UCSD-AML1 (cell line): ENCODE results near the gene MAZ.
A peak's percentile ranks its signal among the peaks of the same experiment; 100 is the strongest.
"Not testable (repeated sequence)": the region's sequence is repeated elsewhere in the genome, so short reads cannot be mapped to it uniquely, and the experiment has no call there.

Experiments used
- DNase-seq: peaks from one replicate; lab custom pipeline; 2025; ENCODE audit not compliant: unreplicated experiment; lab: John Stamatoyannopoulos, UW

The MAZ gene

GRCh38 chr16:29784157-29784556, 22.2 kb upstream of the MAZ start:
- DNase-seq = no peak

- DNase-seq = peak; percentile 61
These were observed 21.3 kb upstream of the MAZ start for GRCh38 chr16:29784901-29785500.

GRCh38 chr16:29787155-29787554, 19.2 kb upstream of the MAZ start:
- not testable (repeated sequence) for DNase-seq

GRCh38 chr16:29789775-29790182, 16.6 kb upstream of the MAZ start:
- no peak for DNase-seq

GRCh38 chr16:29790183-29790948, 16.0 kb upstream of the MAZ start, which contains the start of gene KIF22:
KIF22 (plus strand) TSS chr16:29790751; CDS start chr16:29790760, 9 bp downstream.
- DNase-seq = peak; percentile 100

GRCh38 chr16:29790949-29791844, 15.1 kb upstream of the MAZ start:
- DNase-seq = no peak

GRCh38 chr16:29791845-29792807, 14.2 kb upstream of the MAZ start:
- DNase-seq = no peak

GRCh38 chr16:29793153-29793552, 13.2 kb upstream of the MAZ start:
- not testable (repeated sequence) for DNase-seq

GRCh38 chr16:29794231-29794710, 12.1 kb upstream of the MAZ start:
- DNase-seq = no peak

GRCh38 chr16:29802416-29802935, 3.9 kb upstream of the MAZ start:
- no peak for DNase-seq

- DNase-seq = no peak
These were observed 2.3 kb upstream of the MAZ start for GRCh38 chr16:29804020-29804419.

- DNase-seq = no peak
These were observed 1.7 kb upstream of the MAZ start for GRCh38 chr16:29804455-29805231.

GRCh38 chr16:29805232-29806098, 864 bp upstream of the MAZ start:
- DNase-seq = peak; percentile 97

GRCh38 chr16:29806641-29807425, 504 bp downstream of the MAZ start:
- peak; percentile 44 for DNase-seq

GRCh38 chr16:29807426-29808218, 1.3 kb downstream of the MAZ start:
- DNase-seq = peak; percentile 94

GRCh38 chr16:29808219-29808900, 2.0 kb downstream of the MAZ start:
- no peak for DNase-seq
